Measurements from ENCODE around the gene RPL15.

The RPL15 gene

DNA sequence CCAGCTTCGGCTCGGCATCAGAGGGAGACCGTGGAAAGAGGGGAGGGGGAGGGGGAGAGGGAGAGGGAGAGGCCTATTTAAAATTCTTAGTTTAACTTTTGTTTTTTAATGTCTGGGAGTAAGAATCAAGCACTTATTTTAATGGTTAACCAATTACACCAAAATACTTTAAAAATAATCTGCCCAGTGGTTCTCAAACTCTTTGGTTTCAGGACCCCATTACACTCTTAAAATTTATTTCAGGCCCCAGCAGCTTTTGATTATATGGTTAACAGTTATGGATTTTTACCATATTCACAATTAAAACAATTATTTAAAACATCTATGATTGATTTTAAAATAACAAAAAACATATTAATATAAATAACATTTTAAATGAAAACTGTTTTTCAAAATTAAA lies 44.6 kb upstream of the RPL15 start:
- no peak overlapping the region for H3K4me3 ChIP-seq (IDR thresholded peaks at IDR 0.05; ENCODE audit: insufficient read depth, low read depth, low read length)
- no peak for TF ChIP-seq CTCF (conservative IDR thresholded peaks at IDR 0.05; ENCODE audit: low read depth, low read length)
- no peak overlapping the region for H3K9ac ChIP-seq
- no peaks in the 10 kb centered on the region for H4K20me1 ChIP-seq (ENCODE audit: insufficient read depth)
- H3K27ac ChIP-seq, result no peak overlapping the region
- no peaks in the 10 kb centered on the region for H3K4me1 ChIP-seq (ENCODE audit: low read depth, poor library complexity, severe bottlenecking)
- H3K4me2 ChIP-seq, result no peak overlapping the region
- peaks cover 48% of the 10 kb centered on the region for H3K79me2 ChIP-seq (ENCODE audit: insufficient read depth, low read depth)
- no peak overlapping the region for H2AFZ ChIP-seq (ENCODE audit: low read depth)
- no peaks in the 10 kb centered on the region for H3K36me3 ChIP-seq (ENCODE audit: insufficient read depth)
- no peaks in the 10 kb centered on the region for H3K27me3 ChIP-seq (ENCODE audit: insufficient read depth, low read depth)

DNA sequence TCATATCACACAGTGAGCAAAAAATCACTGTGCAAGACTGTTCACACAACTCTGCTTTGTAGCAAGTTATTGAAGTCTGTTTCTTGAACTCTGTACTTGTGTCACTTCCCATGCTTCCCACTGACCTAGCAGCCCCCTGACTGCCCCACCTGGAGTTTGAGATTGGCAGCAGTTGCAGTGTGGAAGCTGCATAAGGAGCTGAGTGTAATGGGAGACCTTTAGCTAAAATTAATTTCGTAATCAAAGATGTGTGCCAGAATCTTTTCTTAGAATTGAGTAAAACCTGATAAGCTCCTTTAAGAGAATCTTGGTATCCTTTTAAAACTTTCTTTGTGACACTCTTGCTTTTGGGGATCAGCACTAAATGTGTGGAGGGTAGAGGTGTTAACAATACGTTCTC lies 43.0 kb upstream of the RPL15 start:
- no peak overlapping the region for H2AFZ ChIP-seq (ENCODE audit: low read depth)
- no peak overlapping the region for H3K9ac ChIP-seq
- TF ChIP-seq CTCF (conservative IDR thresholded peaks at IDR 0.05; ENCODE audit: low read depth, low read length), result no peak
- no peak overlapping the region for H3K27ac ChIP-seq
- H3K27me3 ChIP-seq (ENCODE audit: insufficient read depth, low read depth), result no peaks in the 10 kb centered on the region
- H3K79me2 ChIP-seq (ENCODE audit: insufficient read depth, low read depth), result peaks cover 39% of the 10 kb centered on the region
- 0 out of 2 replicates have a peak, but pooled peaks cover 3% of the 10 kb centered on the region for H3K36me3 ChIP-seq (ENCODE audit: insufficient read depth)
- no peaks in the 10 kb centered on the region for H4K20me1 ChIP-seq (ENCODE audit: insufficient read depth)
- H3K4me1 ChIP-seq (ENCODE audit: low read depth, poor library complexity, severe bottlenecking), result no peaks in the 10 kb centered on the region
- no peak overlapping the region for H3K4me2 ChIP-seq
- no peak overlapping the region for H3K4me3 ChIP-seq (IDR thresholded peaks at IDR 0.05; ENCODE audit: insufficient read depth, low read depth, low read length)

DNA sequence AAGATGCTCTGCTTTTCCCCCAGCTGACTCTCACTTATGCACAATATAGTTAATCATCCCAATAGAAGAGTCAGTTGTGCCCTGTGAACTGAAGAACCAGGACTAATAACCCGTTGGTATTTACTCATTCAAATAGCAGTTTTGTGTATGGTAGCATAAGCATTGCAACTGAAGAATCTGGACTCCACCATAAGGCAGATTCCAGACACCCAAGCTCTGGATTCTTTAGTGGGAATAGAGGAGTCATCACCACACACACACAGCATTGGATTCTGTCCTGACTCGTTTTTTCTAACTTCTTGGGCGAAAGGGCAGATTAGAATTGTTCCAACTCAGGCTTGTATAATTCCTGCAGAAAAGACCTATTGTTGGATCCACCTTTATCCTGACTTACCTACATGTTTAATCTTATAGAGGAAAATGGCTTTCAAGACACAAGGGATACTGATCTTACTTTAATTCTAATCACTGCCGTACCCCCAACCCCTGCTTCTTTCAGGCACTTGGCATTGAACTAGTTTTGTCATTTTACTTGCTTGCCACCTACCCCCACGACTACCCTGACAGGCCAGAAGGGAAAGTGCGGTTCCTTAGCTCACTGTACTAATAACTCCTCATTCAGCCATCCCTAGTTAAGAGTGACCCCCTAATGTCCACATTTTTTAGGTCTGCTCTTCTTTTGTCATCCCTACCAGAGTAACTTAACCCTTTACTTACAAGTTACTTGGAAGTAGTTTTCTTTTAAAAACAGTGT lies 42.4 kb upstream of the RPL15 start:
- TF ChIP-seq CTCF (conservative IDR thresholded peaks at IDR 0.05; ENCODE audit: low read depth, low read length), result no peak
- Histone ChIP-seq H3K27ac (no peak overlapping the region), H3K4me3 (IDR thresholded peaks at IDR 0.05; ENCODE audit: insufficient read depth, low read depth, low read length) (no peak overlapping the region), H3K36me3 (ENCODE audit: insufficient read depth) (0 out of 2 replicates have a peak, but pooled peaks cover 3% of the 10 kb centered on the region), H3K79me2 (ENCODE audit: insufficient read depth, low read depth) (peaks cover 41% of the 10 kb centered on the region), H3K27me3 (ENCODE audit: insufficient read depth, low read depth) (no peaks in the 10 kb centered on the region), H3K9ac (no peak overlapping the region), H3K4me1 (ENCODE audit: low read depth, poor library complexity, severe bottlenecking) (no peaks in the 10 kb centered on the region), H4K20me1 (ENCODE audit: insufficient read depth) (no peaks in the 10 kb centered on the region), H2AFZ (ENCODE audit: low read depth) (no peak overlapping the region), H3K4me2 (no peak overlapping the region)

DNA sequence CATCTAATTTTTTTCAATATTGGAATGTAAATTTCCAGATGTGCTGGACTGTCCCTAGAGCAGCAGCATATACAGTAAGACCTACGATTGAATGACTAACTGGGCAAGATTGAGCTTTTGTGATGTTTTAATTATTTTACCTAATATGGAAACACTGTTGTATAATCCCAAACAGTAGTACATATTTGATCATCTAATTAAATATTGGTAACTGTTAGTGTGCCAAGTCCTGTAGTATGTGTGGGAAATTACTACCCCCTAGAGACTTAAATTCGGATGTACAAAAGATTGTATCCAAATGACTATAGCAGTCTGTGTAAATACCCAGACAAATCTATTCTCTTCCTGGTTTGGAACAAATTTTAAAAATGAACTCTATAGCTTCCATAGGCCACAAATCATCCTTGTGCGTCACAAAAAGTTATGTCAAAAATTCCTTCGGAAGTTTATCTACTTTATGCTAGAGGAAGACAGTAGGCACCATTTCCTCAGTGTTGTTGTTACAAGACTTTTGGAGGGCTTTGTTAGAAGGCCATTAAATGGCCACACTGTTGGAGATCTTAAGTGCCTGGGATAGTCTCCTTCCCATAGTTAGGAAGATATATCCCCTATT lies 41.7 kb upstream of the RPL15 start:
- H3K4me2 ChIP-seq, result no peak overlapping the region
- no peak overlapping the region for H3K27ac ChIP-seq
- H3K36me3 ChIP-seq (ENCODE audit: insufficient read depth), result 0 out of 2 replicates have a peak, but pooled peaks cover 3% of the 10 kb centered on the region
- no peak overlapping the region for H3K9ac ChIP-seq
- H3K4me3 ChIP-seq (IDR thresholded peaks at IDR 0.05; ENCODE audit: insufficient read depth, low read depth, low read length), result no peak overlapping the region
- no peaks in the 10 kb centered on the region for H3K27me3 ChIP-seq (ENCODE audit: insufficient read depth, low read depth)
- no peak for TF ChIP-seq CTCF (conservative IDR thresholded peaks at IDR 0.05; ENCODE audit: low read depth, low read length)
- H2AFZ ChIP-seq (ENCODE audit: low read depth), result no peak overlapping the region
- no peaks in the 10 kb centered on the region for H3K4me1 ChIP-seq (ENCODE audit: low read depth, poor library complexity, severe bottlenecking)
- H3K79me2 ChIP-seq (ENCODE audit: insufficient read depth, low read depth), result peaks cover 36% of the 10 kb centered on the region
- no peaks in the 10 kb centered on the region for H4K20me1 ChIP-seq (ENCODE audit: insufficient read depth)
